ENCODE results near the gene PTPA.
A peak's percentile ranks its signal among the peaks of the same experiment; 100 is the strongest.

DNA sequence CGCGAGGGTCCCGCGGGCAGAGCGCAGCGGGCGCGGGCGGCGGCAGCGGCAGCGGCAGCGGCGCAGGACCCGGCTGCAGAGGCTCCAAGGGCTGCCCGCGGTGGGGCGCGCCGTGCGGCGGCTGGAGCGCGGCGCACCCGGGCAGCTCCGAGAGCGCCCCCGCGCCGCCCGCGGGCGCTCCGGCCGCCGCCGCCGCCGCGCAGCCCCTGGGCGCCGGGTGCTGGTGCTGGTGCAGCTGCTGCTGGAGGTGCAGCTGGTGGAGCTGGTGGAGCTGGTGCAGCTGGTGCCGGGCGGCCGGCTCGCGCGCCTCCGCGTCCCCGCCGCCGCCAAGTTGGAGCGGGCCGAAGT, 66.2 kb downstream of the PTPA start:
- TF ChIP-seq POLR2AphosphoS5 (IDR thresholded peaks at IDR 0.05) = no peak
- TF ChIP-seq, protein P1, sequence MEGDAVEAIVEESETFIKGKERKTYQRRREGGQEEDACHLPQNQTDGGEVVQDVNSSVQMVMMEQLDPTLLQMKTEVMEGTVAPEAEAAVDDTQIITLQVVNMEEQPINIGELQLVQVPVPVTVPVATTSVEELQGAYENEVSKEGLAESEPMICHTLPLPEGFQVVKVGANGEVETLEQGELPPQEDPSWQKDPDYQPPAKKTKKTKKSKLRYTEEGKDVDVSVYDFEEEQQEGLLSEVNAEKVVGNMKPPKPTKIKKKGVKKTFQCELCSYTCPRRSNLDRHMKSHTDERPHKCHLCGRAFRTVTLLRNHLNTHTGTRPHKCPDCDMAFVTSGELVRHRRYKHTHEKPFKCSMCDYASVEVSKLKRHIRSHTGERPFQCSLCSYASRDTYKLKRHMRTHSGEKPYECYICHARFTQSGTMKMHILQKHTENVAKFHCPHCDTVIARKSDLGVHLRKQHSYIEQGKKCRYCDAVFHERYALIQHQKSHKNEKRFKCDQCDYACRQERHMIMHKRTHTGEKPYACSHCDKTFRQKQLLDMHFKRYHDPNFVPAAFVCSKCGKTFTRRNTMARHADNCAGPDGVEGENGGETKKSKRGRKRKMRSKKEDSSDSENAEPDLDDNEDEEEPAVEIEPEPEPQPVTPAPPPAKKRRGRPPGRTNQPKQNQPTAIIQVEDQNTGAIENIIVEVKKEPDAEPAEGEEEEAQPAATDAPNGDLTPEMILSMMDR (IDR thresholded peaks at IDR 0.05) = peak in 1 of 6 experiments; percentile 2
